ENCODE results near the gene CD74. TPM values are rescaled to one million over a fixed set of nuclear protein-coding genes. Genes with fewer than 3 reads are reported as not detected.

Gene CD74
- total RNA-seq, 1 donor from 2014 or later = 34.1 TPM

DNA sequence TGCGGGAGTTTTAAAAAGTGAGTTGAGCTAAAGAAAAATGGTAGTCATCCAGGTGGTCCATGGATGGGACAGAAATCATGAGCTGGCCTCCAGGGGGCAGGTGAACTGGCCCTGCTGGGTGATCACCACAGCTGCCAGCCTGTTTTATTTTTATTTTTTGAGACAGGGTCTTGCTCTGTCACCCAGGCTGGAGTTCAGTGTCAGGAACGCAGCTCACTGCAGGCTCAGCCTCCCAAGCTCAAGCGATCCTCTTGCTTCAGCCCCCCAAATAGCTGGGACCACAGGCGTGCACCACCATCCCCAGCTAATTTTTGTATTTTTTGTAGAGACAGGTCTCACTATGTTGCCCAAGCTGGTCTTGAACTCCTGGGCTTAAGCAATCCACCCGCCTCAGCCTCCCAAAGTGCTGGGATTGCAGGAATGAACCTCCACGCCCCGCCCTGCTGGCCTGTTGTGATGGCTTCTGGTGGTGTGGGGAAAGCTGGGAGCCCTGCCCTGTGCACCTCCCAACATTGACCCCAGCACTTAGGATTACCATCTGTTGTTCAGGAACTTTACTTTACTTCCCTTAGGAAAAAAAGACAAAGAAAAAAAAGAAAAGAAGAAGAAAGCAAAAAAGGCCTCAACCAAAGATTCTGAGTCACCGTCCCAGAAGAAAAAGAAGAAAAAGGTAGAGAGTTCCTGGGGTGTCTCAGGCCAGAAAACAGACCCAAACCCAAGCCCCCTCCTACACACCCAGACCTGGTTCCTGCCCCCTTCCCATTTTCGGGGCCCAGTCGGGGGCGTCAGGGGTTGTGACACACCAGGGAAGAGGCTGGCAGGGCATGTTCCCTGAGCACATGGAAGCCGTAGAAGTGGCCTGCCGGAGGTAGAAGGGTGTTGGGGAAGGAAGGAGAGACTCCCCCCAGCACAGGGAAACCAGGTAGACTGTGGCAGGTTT, 14.7 kb downstream of the CD74 start:
- DNase-seq (ENCODE audit: extremely low read depth, low read depth, low spot score) = no peak

DNA sequence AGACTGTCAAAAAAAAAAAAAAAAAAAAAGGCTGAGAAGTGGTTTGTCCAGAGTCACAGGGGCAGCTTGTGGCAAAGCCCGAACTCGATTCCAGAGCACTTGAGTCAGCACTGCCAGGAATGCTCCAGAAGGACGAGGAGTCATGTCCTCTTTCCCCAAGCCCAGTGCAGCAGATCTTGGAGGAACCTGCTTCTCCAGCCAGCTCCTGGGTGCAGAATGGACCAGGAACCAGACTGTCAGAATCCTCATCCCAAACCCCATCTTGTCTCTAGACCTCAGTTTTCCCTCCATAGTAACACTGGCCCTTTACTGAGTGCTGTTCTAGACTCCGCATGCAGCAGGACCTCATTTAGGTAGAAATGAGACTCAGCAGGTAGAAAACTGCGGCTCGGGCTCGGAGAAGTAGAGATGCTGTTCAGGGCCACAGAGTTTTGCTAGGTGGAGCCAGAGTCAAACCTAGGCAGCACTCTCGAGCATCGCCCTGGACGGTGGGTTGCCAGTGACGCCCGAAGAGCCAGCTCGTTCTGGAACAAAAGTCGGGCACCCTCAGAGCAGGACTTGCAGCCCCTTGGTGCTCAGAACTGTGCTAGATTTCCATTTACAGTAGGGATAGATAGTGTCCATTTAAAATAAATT, 15.4 kb downstream of the CD74 start:
- no peak for DNase-seq (ENCODE audit: extremely low read depth, low read depth, low spot score)

DNA sequence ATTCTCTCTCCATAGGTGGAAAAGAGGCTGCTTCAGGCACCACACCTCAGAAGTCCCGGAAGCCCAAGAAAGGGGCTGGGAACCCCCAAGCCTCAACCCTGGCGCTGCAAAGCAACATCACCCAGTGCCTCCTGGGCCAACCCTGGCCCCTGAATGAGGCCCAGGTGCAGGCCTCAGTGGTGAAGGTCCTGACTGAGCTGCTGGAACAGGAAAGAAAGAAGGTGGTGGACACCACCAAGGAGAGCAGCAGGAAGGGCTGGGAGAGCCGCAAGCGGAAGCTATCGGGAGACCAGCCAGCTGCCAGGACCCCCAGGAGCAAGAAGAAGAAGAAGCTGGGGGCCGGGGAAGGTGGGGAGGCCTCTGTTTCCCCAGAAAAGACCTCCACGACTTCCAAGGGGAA, 16.4 kb downstream of the CD74 start:
- DNase-seq (ENCODE audit: extremely low read depth, low read depth, low spot score) = no peak

DNA sequence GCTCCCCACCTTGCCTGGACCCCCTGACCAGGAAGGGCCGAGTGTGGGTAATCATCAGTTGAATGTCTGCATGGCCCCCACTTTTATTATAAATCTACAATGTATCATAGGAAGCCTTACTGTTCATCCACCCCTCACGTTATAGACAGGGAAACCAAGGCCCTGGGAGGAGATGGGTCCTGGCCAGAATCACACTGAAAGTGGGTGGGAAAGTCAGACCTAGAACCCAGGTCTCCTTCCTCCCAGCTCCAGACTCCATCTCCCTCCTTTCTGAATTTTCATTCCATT, 17.1 kb downstream of the CD74 start:
- no peak for DNase-seq (ENCODE audit: extremely low read depth, low read depth, low spot score)

DNA sequence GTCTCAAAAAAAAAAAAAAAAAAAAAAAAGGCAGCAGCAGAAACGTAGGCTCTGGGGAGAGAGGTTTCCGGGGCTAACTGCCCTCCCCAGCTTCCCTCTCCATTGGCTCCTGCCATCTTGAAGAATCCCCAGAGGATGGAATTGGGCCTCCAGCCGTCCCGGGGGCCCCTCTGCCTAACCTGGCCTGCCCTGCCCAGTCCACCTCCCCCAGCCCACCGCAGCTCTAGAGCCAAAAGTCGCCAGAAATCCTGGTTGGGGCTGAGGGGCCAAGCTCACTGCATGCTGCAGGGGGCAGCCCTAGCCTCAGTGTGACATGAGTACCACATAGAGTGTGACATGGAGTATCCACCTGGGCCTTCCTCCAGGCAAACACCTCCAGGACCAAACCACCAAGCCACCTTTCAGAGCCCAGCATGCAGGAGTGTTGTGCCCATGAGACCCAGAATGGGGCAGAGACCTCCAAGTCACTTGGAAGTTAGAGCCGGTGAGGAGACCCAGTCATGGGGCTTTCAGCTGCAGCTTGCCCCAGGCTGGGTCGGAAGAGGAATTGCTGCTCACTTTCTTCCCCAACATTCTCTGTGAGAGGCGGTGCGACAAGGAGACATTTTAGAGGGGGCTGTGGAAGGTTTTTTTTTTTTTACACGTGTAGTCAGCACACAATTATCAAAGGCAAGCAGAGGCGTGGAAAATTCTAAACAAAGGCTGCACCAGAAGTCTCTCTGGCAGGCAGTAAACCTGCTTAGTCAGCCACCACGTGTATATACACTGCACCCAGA, 17.6 kb downstream of the CD74 start:
- no peak for DNase-seq (ENCODE audit: extremely low read depth, low read depth, low spot score)

DNA sequence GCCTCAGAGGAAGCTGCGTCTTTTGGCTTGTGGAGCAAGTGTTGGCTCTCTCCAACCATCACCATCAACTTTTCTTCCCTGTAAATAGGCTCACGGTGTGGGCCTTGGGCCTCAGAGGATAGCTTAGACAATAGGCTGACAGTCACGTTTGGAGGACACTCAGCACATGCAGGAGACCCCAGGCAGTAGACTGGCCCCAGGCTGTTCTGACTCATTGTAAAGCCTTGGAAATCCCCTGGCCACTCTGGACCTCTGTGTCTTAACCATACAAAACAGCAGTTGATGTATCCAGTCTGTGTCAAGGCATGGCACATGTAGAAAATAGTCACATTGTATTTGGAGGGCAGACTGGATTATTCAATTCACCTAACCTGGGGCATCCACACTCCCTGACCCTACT, 18.6 kb downstream of the CD74 start:
- no peak for DNase-seq (ENCODE audit: extremely low read depth, low read depth, low spot score)

DNA sequence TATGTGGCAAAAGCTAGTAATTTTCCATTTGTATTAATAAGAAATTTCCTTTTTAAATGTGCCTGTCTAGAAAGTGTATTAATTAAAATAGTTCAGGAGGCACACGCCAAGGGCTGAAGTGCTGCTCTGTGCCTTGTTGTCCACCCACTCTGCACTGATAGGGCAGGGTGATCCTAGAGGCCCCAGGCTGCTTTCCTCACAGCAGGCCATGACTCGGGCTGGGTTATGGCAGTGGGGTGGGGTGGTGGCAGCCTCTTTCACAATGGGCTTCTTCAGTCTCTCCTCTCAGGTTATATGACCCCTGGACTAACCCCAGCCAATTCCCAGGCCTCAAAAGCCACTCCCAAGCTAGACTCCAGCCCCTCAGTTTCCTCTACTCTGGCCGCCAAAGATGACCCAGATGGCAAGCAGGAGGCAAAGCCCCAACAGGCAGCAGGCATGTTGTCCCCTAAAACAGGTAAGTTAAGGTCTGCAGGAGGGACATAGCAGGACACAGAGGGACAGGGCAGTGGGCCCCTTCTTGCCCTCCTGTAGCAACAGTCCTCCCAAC, 19.5 kb downstream of the CD74 start:
- no peak for DNase-seq (ENCODE audit: extremely low read depth, low read depth, low spot score)

DNA sequence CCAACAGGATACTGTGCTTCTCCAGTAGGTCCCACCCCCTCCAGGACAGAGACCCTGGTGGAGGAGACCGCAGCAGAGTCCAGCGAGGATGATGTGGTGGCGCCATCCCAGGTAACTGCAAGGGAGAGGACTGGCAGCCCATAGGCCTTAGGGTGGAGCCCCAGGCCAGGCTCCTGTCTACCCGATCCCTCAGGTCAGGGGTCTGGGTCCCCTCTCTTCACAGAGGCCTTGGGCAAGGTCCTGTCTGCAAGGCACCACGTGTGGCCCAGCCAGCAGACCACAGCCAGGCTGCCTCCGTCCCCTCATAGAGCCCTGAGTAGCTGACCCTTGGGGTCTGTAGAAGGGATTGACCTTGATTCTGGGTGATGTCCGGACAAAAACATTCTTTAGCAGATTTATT, 20.0 kb downstream of the CD74 start:
- no peak for DNase-seq (ENCODE audit: extremely low read depth, low read depth, low spot score)

DNA sequence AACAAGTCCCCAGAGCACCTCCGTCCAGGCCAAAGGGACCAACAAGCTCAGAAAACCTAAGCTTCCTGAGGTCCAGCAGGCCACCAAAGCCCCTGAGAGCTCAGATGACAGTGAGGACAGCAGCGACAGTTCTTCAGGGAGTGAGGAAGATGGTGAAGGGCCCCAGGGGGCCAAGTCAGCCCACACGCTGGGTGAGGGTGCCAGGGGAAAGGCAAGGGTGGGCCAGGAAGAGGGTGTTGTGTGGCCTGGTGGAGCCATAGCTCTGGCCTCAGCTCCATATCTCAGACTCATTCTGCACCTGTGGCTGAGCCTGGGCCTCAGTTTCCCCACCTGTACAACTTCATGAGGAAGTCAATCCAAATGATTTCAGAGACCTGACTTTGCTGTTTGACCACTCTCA, 20.7 kb downstream of the CD74 start:
- no peak for DNase-seq (ENCODE audit: extremely low read depth, low read depth, low spot score)

DNA sequence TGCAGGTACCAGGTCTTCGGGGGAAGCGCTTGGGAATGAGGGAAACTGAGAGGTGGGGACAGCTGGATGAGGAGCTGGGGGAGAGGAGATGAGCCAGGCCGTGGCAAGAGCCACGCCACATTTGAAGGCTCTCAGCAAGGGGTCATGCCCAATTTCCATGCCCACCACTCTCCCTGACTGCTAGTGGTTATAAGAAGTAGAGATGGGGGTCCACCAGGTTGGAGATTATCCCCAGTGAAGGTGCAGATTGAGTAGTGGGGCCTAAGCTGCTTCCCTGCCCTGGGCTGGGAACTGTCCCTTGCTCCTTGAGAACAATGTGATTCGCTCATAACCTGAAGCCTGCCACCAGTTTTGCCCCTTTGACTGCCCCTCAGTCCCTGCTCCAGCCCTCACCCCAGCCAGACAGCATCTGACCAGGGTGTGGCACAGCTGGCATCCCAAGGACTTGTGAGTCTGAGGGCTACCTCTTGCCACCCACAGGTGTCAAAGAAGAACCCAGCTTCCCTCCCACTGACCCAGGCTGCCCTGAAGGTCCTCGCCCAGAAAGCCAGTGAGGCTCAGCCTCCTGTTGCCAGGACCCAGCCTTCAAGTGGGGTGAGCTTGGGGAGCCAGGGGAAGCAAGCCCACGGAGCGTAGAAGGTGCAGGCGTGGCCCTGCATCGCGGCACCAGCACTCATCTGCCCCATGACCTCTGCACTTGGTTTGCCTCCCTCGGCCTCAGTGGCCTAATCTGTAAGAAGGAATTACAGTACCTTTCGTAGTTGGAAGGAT, 21.5 kb downstream of the CD74 start:
- DNase-seq (ENCODE audit: extremely low read depth, low read depth, low spot score) = no peak

DNA sequence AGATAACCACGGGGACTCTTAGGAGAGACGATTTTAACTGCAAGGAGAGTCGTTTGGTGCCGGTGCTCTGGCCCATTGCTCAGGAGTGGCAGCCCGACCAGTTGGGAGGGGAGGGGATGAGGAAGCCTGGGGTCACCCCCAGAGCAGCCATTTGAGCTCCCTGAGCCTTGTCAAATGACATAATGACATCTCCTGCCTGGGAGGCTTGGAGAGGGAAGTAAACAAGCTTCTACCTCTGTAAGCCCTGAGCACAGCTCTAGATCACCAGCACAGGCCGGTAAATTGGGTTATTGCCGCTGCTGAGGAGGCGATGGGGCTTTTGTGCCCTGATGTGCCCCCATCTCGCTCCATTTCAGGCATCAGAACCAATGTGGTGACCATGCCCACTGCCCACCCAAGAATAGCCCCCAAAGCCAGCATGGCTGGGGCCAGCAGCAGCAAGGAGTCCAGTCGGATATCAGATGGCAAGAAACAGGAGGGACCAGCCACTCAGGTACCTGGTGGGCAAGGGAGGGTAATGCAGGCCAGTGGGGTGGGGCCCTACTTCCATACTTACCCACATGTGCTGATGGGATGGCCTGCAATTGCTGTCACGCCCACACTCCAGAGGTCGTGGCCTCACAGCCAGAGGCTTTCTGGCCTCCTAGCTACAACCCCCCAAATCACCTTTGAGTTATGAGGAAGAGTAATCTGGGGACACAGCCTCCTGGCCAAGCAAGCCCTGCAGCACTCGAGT, 23.0 kb downstream of the CD74 start:
- no peak for DNase-seq (ENCODE audit: extremely low read depth, low read depth, low spot score)

DNA sequence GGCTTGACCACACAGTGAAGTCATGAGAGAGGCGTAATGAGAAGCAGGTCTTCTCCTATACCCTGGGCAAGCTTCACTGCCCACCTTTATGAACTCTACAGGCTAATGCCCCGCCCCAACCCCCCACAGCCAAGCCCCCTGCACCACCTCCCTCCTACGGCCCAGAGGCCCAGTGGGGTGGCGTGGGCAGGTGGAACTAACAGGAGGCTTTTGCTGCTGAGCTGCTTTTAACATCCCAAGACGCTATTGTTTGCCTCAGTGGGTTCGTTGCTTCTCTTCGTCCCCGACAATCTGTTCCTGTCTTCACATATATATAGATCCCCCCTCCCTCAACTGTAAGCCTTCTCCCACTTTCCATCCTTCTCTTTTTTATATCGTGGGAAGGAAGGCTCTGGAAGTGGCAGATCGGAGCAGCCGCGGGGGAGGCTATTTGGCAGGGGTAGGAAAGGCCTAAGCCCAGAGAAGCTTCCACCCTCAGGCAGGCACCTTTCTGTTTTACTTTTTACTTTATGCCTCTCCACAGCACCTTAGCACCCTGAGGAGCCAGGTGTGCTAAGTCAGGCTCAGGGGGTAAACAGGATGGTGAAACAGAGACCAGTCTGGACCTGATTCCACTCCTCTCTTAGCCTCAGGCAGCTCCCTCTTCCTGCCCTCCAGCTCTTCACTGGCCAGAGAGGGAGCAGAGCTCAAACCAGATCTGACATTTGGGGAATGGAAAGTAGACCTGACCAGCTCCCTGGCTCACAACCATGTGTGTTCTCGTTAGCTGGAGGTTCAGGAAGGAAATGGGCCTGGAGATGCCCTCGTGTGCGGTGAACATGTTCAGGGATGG, 26.5 kb downstream of the CD74 start:
- no peak for DNase-seq (ENCODE audit: extremely low read depth, low read depth, low spot score)

DNA sequence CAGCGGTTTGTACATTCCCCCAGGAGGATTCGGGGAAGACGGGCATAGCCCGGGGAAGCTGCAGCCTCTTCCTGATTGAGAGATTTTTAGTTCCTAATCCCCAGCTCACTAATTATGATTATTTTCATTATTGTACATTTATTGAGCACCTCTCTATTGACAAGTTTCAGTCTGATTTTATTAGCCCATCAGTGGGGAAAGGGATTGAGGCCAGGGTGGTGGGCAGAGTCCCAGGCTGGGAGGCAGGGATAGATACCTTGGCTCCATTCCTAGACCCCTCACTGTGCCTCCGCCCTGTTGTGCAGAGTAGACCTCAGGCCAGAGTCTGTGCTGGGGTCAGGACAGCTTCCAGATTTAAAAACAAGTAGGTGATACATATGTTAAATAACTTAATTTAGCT, 28.0 kb downstream of the CD74 start:
- no peak for DNase-seq (ENCODE audit: extremely low read depth, low read depth, low spot score)

DNA sequence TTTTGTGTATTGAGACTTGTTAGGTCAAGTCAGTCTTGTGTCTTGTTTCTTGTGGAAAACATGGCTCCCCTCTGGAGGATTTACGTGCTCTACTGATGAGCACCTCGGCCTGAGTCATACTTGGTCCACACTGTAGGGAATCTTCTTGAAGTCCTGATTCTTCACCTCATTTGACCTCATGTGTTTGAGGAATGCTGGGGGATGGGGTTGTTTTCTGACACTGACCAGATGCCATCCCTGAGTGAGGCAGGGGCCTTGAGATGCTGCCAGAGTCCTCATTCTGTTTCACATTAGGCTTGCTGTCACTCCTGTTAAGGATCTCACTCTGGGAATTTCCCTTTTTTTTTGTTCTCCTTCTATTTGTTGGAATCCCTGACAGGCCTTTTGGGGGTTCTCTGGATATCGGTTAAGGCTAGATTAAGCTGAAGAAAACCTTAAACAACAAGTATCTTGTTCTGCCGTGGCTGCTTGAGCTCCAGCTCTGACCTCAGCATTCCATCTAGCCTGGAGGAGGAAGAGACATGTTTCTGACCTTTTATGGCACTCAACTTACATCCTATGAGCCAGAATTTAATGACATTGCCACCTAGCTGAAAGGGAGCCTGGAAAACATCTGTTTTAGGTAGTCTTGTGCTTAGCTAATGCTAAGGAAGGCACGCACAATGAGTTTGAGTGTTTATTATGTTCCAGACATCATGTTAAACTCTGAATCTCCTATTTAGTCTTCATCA, 34.6 kb downstream of the CD74 start:
- no peak for DNase-seq (ENCODE audit: extremely low read depth, low read depth, low spot score)

DNA sequence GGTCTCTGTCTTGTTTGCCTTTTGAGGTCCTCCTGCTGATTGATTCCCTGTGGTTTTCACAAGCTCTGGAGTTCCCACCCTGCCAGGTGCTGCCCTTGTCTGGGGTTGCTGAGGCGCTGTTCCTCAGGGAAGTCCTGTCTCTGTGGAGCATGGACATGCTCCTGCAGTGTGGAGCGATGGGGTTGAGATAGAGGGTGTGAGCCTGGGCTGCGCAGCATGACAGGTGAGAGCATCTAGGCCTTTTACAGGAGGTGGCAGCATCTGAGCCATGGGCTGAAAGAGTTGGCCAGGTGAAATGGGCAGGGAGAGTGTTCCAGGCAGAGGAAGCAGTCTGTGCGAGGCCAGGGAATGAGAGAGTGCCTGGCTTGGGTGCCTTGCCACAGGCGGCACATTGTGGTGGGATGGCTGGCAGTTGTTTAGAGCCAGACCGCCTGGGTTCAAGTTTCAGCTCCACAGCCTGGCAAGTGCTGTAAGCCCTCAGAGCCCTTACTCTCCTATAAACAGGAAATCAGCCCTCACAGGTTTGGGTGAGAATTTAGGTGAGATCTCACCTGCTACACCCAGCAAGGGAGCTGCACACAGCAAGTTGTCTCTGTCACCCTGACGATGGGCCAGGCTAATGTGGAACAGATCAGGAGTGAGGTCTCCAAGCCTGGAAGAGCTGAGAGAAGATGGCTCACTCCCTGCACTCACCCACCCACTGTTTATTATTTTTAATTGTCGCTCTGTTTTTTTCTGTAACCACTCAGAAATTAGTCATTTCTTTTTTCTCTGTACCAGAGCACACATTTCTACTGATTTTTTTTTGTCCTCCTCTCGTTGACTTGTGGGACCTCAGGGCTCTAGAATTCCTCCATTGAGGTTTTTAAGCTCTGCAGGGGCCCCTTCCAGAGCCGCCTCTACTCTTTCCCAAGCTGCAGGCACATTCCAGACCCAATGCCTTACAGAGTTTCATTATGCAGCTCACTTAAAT, 35.6 kb downstream of the CD74 start:
- DNase-seq (ENCODE audit: extremely low read depth, low read depth, low spot score) = no peak

DNA sequence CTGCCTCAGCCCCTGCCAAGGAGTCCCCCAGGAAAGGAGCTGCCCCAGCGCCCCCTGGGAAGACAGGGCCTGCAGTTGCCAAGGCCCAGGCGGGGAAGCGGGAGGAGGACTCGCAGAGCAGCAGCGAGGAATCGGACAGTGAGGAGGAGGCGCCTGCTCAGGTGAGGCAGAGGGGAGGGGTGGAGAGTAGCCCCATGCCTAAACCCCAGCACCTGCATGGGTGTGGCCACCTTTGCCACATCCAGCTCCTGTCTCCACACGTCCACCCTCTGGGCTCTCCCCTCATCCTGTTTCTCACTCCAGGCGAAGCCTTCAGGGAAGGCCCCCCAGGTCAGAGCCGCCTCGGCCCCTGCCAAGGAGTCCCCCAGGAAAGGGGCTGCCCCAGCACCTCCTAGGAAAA, 38.1 kb downstream of the CD74 start:
- DNase-seq (ENCODE audit: extremely low read depth, low read depth, low spot score) = no peak

DNA sequence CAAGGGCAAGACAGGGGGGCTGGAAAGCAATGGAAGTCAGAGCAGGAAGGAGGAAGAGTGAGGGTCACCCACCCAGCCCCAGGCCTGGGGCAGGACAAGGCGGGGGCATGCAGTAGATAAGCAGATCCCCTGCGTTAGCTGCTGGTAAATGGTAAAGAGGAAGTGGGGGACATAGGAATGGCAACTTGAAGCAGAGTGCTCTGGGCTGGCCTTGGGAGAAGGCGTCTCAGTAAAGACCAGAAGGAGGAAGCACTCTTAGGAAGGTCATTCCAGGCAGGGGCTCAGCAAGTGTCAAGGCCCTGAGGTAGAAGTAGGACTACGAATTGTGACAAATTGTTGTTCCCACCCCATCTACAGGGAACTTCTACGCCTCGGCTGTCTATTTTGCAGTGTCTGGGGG, 40.1 kb downstream of the CD74 start:
- DNase-seq (ENCODE audit: extremely low read depth, low read depth, low spot score) = no peak

Data from glomerular endothelial cell (primary cell).